Ascending aorta (tissue), 2 donors: ENCODE data around the gene SF1. TPM values are rescaled to one million over a fixed set of nuclear protein-coding genes. Genes with fewer than 3 reads are reported as not detected.

Experiments
- DNase-seq, 2 donors: peaks; one replicate each; pipeline ENCODE4 v3.0.0-alpha.2; 2019; ENCODE audit warnings: low spot score in 2 of 2
- H3K27ac ChIP-seq, 2 donors: fragments of 200-600 bp; sonication (generic); one replicate each; pipeline ENCODE4 v1.5.1; 2016 to 2017; ENCODE audit warnings: mild to moderate bottlenecking in 1 of 2
- H3K27me3 ChIP-seq: fragments of 200-600 bp; sonication (generic); one replicate; pipeline ENCODE4 v1.5.1; 2017
- H3K36me3 ChIP-seq, 2 donors: fragments of 200-600 bp; sonication (generic); one replicate each; pipeline ENCODE4 v1.5.1; 2016
- H3K4me1 ChIP-seq, 2 donors: fragments of 200-600 bp; sonication (generic); one replicate each; pipeline ENCODE4 v1.5.1; 2016 to 2017; ENCODE audit warnings: mild to moderate bottlenecking in 1 of 2
- H3K4me3 ChIP-seq, 2 donors: fragments of 200-600 bp; sonication (generic); one replicate each; pipeline ENCODE4 v1.5.1; 2016 to 2017; ENCODE audit warnings: mild to moderate bottlenecking in 1 of 2
- H3K9me3 ChIP-seq, 2 donors: fragments of 200-600 bp; sonication (generic); one replicate each; pipeline ENCODE4 v1.5.1; 2016
- CTCF ChIP-seq, 3 experiments: fragments of 200-600 bp in 2 of 3; fragments of 450-650 bp in 1 of 3; sonication (generic) in 2 of 3; IDR thresholded peaks; one replicate each; pipeline ENCODE4 v1.5.1; 2016 to 2019; ENCODE audit warnings: antibody characterized with exemption in 3 of 3, mild to moderate bottlenecking in 1 of 3, moderate library complexity in 1 of 3
- intact Hi-C: fragments of 100-400 bp; cut with DNase I; formaldehyde crosslinking; loops from one replicate; pipeline ENCODE4 v1.15.1; 2023
- total RNA-seq: library from RNA; depleted of rRNA; stranded (reverse); fragments of >200 nt; gene quantifications from one replicate; pipeline ENCODE4 v1.1.0, GENCODE V29; 2016

The SF1 gene
- total RNA-seq: 332 TPM

GRCh38 chr11:64778473-64779298, at the start of gene SF1:
Gene SF1 (minus strand): TSS chr11:64778542. CDS start chr11:64778392, 150 bp downstream.
- Histone ChIP-seq H3K36me3 (peaks cover 29 to 35% of the 10 kb centered on the region in 2 donors), H3K27ac (peak within 1 kb of the TSS; percentile 99 to 100), H3K4me3 (peak within 1 kb of the TSS; percentile 85 to 95), H3K27me3 (no peaks in the 10 kb centered on the region), H3K4me1 (peaks cover 17 to 34% of the 10 kb centered on the region in 2 donors), H3K9me3 (no peaks in the 10 kb centered on the region)
- intact Hi-C loops: loop anchor here (1.0 to 2.0 kb wide), 3 partner anchors 25 to 32 kb away; partner anchors contain the start of genes MAP4K2 and MEN1
- peak; percentile 98 to 99 for DNase-seq
- peak in 1 of 3 experiments; percentile 8 for TF ChIP-seq CTCF (IDR thresholded peaks at IDR 0.05)

- intact Hi-C loops: no loop called here
- Histone ChIP-seq H3K27me3 (no peaks in the 10 kb centered on the region), H3K9me3 (no peaks in the 10 kb centered on the region), H3K4me1 (no peaks in the 10 kb centered on the region), H3K36me3 (no peaks in the 10 kb centered on the region), H3K4me3 (no peak overlapping the region), H3K27ac (no peak overlapping the region)
- DNase-seq: no peak
- TF ChIP-seq CTCF (IDR thresholded peaks at IDR 0.05): no peak
Measured at GRCh38 chr11:64827451-64827839, 49.1 kb upstream of the SF1 start.

- Histone ChIP-seq H3K9me3 (no peaks in the 10 kb centered on the region), H3K4me1 (no peaks in the 10 kb centered on the region)
- no peak for DNase-seq
Measured at GRCh38 chr11:64826578-64827450, 48.5 kb upstream of the SF1 start.

GRCh38 chr11:64826062-64826461, 47.7 kb upstream of the SF1 start:
- Histone ChIP-seq H3K27ac (no peak overlapping the region), H3K4me3 (no peak overlapping the region), H3K36me3 (no peaks in the 10 kb centered on the region), H3K27me3 (no peaks in the 10 kb centered on the region), H3K4me1 (no peaks in the 10 kb centered on the region), H3K9me3 (no peaks in the 10 kb centered on the region)
- DNase-seq: no peak
- TF ChIP-seq CTCF (IDR thresholded peaks at IDR 0.05): no peak
- intact Hi-C loops: no loop called here

More at GRCh38 chr11:64826578-64827450, 48.5 kb upstream of the SF1 start:
- Histone ChIP-seq H3K4me3 (no peak overlapping the region), H3K36me3 (no peaks in the 10 kb centered on the region), H3K27me3 (no peaks in the 10 kb centered on the region), H3K27ac (no peak overlapping the region)
- no peak for TF ChIP-seq CTCF (IDR thresholded peaks at IDR 0.05)
- intact Hi-C loops: no loop called here

GRCh38 chr11:64823568-64824119, 45.3 kb upstream of the SF1 start:
- TF ChIP-seq CTCF (IDR thresholded peaks at IDR 0.05): no peak

More at GRCh38 chr11:64823568-64824119, 45.3 kb upstream of the SF1 start:
- H3K4me1 ChIP-seq: no peaks in the 10 kb centered on the region
- no peak overlapping the region for H3K4me3 ChIP-seq
- no peak overlapping the region for H3K27ac ChIP-seq
- H3K27me3 ChIP-seq: no peaks in the 10 kb centered on the region
- intact Hi-C loops: no loop called here
- no peak for DNase-seq
- H3K9me3 ChIP-seq: no peaks in the 10 kb centered on the region
- H3K36me3 ChIP-seq: no peaks in the 10 kb centered on the region
